PC-9 (cell line): Measurements from ENCODE around the gene CCDC12. TPM values are rescaled to one million over a fixed set of nuclear protein-coding genes. Genes with fewer than 3 reads are reported as not detected.

ENCODE experiments used
- BruUV-seq: library from RNA; stranded (reverse); fragments of 400-500 nt; replicated peaks from 2 replicates; lab custom pipeline; 2021; lab: Mats Ljungman, UMichigan
- CTCF ChIA-PET: fragments of 300-600 bp; sonication (Branson Sonifier 250); formaldehyde crosslinking; loops from one replicate; lab custom pipeline; 2022; ENCODE audit warnings: antibody characterized with exemption; lab: Charles Lee
- POLR2A ChIA-PET: fragments of 300-600 bp; sonication (Branson Sonifier 250); formaldehyde crosslinking; loops from one replicate; lab custom pipeline; 2022; ENCODE audit warnings: antibody characterized with exemption; ENCODE audit not compliant: unreplicated experiment; lab: Charles Lee
- DNase-seq, 2 experiments: peaks; one replicate each; pipeline versions ENCODE4 v3.0.0 to v3.0.0-alpha.2; 2015 to 2022; ENCODE audit warnings: mixed read lengths in 1 of 2
- H2AFZ ChIP-seq: fragments of 200-600 bp; sonication (generic); 2 replicates; pipeline ENCODE4 v1.8.1; 2017; ENCODE audit warnings: antibody characterized with exemption
- H3F3A ChIP-seq: fragments of 200-600 bp; sonication (generic); 2 replicates; pipeline ENCODE4 v1.8.1; 2017; ENCODE audit warnings: antibody characterized with exemption, mild to moderate bottlenecking, low read depth; ENCODE audit not compliant: insufficient read depth
- H3K27ac ChIP-seq: fragments of 200-600 bp; sonication (generic); 2 replicates; pipeline ENCODE4 v1.6.1; 2016; ENCODE audit warnings: mixed run types
- H3K27me3 ChIP-seq: fragments of 200-600 bp; sonication (generic); 2 replicates; pipeline ENCODE4 v1.6.1; 2016; ENCODE audit warnings: low read depth, mixed run types; ENCODE audit not compliant: insufficient read depth
- H3K36me3 ChIP-seq: fragments of 200-600 bp; sonication (generic); 2 replicates; pipeline ENCODE4 v1.6.1; 2016; ENCODE audit warnings: low read depth, mixed run types
- H3K4me1 ChIP-seq: fragments of 200-600 bp; sonication (generic); replicated peaks from 2 replicates; pipeline ENCODE4 v1.6.1; 2016; ENCODE audit warnings: mixed run types; ENCODE audit not compliant: insufficient read depth
- H3K4me2 ChIP-seq: fragments of 200-600 bp; sonication (generic); 2 replicates; pipeline ENCODE4 v1.6.1; 2017; ENCODE audit warnings: mixed run types
- H3K4me3 ChIP-seq: fragments of 200-600 bp; sonication (generic); 2 replicates; pipeline ENCODE4 v1.6.1; 2016; ENCODE audit warnings: mixed run types
- H3K79me2 ChIP-seq: fragments of 200-600 bp; sonication (generic); 2 replicates; pipeline ENCODE4 v1.6.1; 2017; ENCODE audit warnings: low read depth, mixed run types
- H3K9me2 ChIP-seq: fragments of 200-600 bp; sonication (generic); 2 replicates; pipeline ENCODE4 v1.8.1; 2017; ENCODE audit warnings: mild to moderate bottlenecking; ENCODE audit not compliant: insufficient read depth
- H3K9me3 ChIP-seq: fragments of 200-600 bp; sonication (generic); 2 replicates; pipeline ENCODE4 v1.8.1; 2016; ENCODE audit warnings: low read depth; ENCODE audit not compliant: insufficient read depth
- H4K20me1 ChIP-seq: fragments of 200-600 bp; sonication (generic); 2 replicates; pipeline ENCODE4 v1.8.1; 2017; ENCODE audit not compliant: insufficient read depth
- CTCF ChIP-seq: fragments of 200-600 bp; sonication (generic); conservative IDR thresholded peaks from 2 replicates; pipeline ENCODE4 v1.6.1; 2017; ENCODE audit warnings: mixed run types, antibody characterized with exemption, mild to moderate bottlenecking, moderate library complexity
- EZH2 ChIP-seq: fragments of 200-600 bp; sonication (generic); IDR thresholded peaks from 2 replicates; pipeline ENCODE4 v1.8.0; 2017; ENCODE audit warnings: antibody characterized with exemption, low read depth
- intact Hi-C: fragments of 100-400 bp; cut with micrococcal nuclease; formaldehyde crosslinking; loops from one replicate; pipeline ENCODE4 v1.10.0; 2022; ENCODE audit not compliant: unreplicated experiment
- total RNA-seq: library from RNA; stranded (reverse); gene quantifications from 2 replicates; pipeline ENCODE4 v1.2.3, GENCODE V29; 2021

CCDC12 gene
- total RNA-seq, 1 experiment from 2014 or later, result 39.3 TPM

DNA sequence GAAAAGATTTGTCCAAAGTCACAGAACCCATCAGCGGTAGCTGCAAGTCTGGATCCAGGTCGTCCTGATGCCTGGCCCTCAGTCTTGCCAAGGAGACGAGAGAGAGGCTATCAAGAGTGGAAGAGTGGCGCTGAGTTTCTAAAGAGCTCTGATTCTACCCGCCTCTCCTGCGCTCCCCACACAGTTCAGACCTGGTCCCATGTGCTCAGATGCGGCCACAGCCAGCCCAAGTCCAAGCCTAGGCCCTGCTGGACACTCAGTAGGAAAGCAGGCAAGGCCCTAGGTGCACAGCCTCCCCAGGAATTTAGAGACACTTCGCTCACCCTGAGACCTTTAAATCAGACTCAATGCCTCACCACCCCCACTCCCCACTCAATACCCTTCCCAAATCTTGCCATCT, 32.4 kb downstream of the CCDC12 start:
- Histone ChIP-seq H3K4me2 (peak overlapping the region; percentile 47), H3K79me2 (peaks cover 74% of the 10 kb centered on the region), H3K4me1 (peaks cover 67% of the 10 kb centered on the region), H3K27ac (peak overlapping the region; percentile 44; the same call in 1 of the 2 replicates), H3K9me3 (no peaks in the 10 kb centered on the region), H3K9me2 (no peaks in the 10 kb centered on the region), H3K4me3 (no peak overlapping the region), H2AFZ (no peak overlapping the region), H4K20me1 (peaks cover 25% of the 10 kb centered on the region), H3K36me3 (no peaks in the 10 kb centered on the region), H3K27me3 (no peaks in the 10 kb centered on the region), H3F3A (peaks cover 36% of the 10 kb centered on the region)
- TF ChIP-seq CTCF, result no peak
- no peak for TF ChIP-seq EZH2
- no peak for DNase-seq
- ChIA-PET POLR2A (interaction anchor here (0.7 kb wide), 1 partner anchor 32 kb away, joined by 4 read pairs; no protein-coding TSS in a partner anchor), CTCF (interaction anchor here (0.7 kb wide), 1 partner anchor 11 kb away, joined by 3 read pairs; no protein-coding TSS in a partner anchor)
- BruUV-seq, result no TSS peak
- intact Hi-C loops, result loop anchor here (10.0 kb wide), 1 partner anchor 571 kb away; the partner anchor contains the start of gene ELP6

GRCh38 chr3:46943237-46944187, 33.0 kb downstream of the CCDC12 start:
- Histone ChIP-seq H3K9me2 (no peaks in the 10 kb centered on the region), H3K27ac (peak overlapping the region; percentile 44; the same call in 1 of the 2 replicates), H3K4me1 (peaks cover 60% of the 10 kb centered on the region), H3K4me3 (no peak overlapping the region), H2AFZ (no peak overlapping the region), H3K79me2 (peaks cover 76% of the 10 kb centered on the region), H3K27me3 (no peaks in the 10 kb centered on the region), H4K20me1 (peaks cover 19% of the 10 kb centered on the region), H3K4me2 (peak overlapping the region; percentile 47), H3K9me3 (no peaks in the 10 kb centered on the region), H3F3A (peaks cover 29% of the 10 kb centered on the region), H3K36me3 (no peaks in the 10 kb centered on the region)
- peak in 1 of 2 experiments; percentile 70 for DNase-seq
- TF ChIP-seq EZH2 (no peak), CTCF (no peak)
- intact Hi-C loops, result loop anchor here (1.0 to 10.0 kb wide), 2 partner anchors 8 to 571 kb away; partner anchors contain the start of gene ELP6
- no TSS peak for BruUV-seq
- CTCF ChIA-PET, result interaction anchor here (0.7 kb wide), 1 partner anchor 10 kb away, joined by 3 read pairs; no protein-coding TSS in a partner anchor
- POLR2A ChIA-PET, result interaction anchor here (0.7 kb wide), 1 partner anchor 33 kb away, joined by 4 read pairs; no protein-coding TSS in a partner anchor

- POLR2A ChIA-PET, result interaction anchor here (0.6 kb wide), 1 partner anchor 438 kb away, joined by 5 read pairs; the partner anchor contains the start of gene PTPN23
- peaks cover 20% of the 10 kb centered on the region for H3F3A ChIP-seq
- H3K4me1 ChIP-seq, result peaks cover 51% of the 10 kb centered on the region
- BruUV-seq, result no TSS peak
- H2AFZ ChIP-seq, result no peak overlapping the region
- H3K27ac ChIP-seq, result no peak overlapping the region
- H3K27me3 ChIP-seq, result no peaks in the 10 kb centered on the region
- H3K9me2 ChIP-seq, result no peaks in the 10 kb centered on the region
- H3K4me2 ChIP-seq, result no peak overlapping the region; the same call in 1 of the 2 replicates
- H4K20me1 ChIP-seq, result peaks cover 16% of the 10 kb centered on the region
- DNase-seq, result no peak
- H3K79me2 ChIP-seq, result peaks cover 74% of the 10 kb centered on the region
- CTCF ChIA-PET, result interaction anchor here (0.7 kb wide), 1 partner anchor 20 kb away, joined by 6 read pairs; no protein-coding TSS in a partner anchor
- H3K36me3 ChIP-seq, result no peaks in the 10 kb centered on the region
- intact Hi-C loops, result loop anchor here (1.0 to 10.0 kb wide), 2 partner anchors 7 to 572 kb away; partner anchors contain the start of gene ELP6
- no peak for TF ChIP-seq EZH2
- no peak for TF ChIP-seq CTCF
- H3K4me3 ChIP-seq, result no peak overlapping the region
- no peaks in the 10 kb centered on the region for H3K9me3 ChIP-seq
These were observed 33.9 kb downstream of the CCDC12 start for GRCh38 chr3:46942481-46943236.
